OCI-LY7 (cell line): ENCODE measurements around the gene PDE10A. TPM values are rescaled to one million over a fixed set of nuclear protein-coding genes. Genes with fewer than 3 reads are reported as not detected.
"Not testable (repeated sequence)": the region's sequence is repeated elsewhere in the genome, so short reads cannot be mapped to it uniquely, and the experiment has no call there.

Source experiments
- BruUV-seq: library from RNA; stranded (reverse); fragments of 400-500 nt; replicated peaks from 2 replicates; lab custom pipeline; 2021; lab: Mats Ljungman, UMichigan
- CTCF ChIA-PET: fragments of 300-600 bp; sonication (Branson Sonifier 250); formaldehyde crosslinking; loops from one replicate; lab custom pipeline; 2022; ENCODE audit warnings: antibody characterized with exemption; ENCODE audit not compliant: unreplicated experiment; lab: Charles Lee
- POLR2A ChIA-PET: fragments of 300-600 bp; sonication (Branson Sonifier 250); formaldehyde crosslinking; loops from one replicate; lab custom pipeline; 2022; ENCODE audit warnings: antibody characterized with exemption; lab: Charles Lee
- DNase-seq: peaks from one replicate; pipeline ENCODE4 v3.0.0-alpha.2; 2015; ENCODE audit warnings: low spot score
- H2AFZ ChIP-seq: fragments of 200-600 bp; sonication (generic), shearing (Covaris generic); 2 replicates; pipeline ENCODE4 v1.6.1; 2014; ENCODE audit warnings: mild to moderate bottlenecking, antibody characterized with exemption, low read length, moderate library complexity
- H3K27ac ChIP-seq: fragments of 200-600 bp; sonication (generic); 2 replicates; pipeline ENCODE4 v1.5.1; 2014; ENCODE audit warnings: mixed run types, low read depth, mild to moderate bottlenecking, moderate library complexity, low read length, inconsistent platforms; ENCODE audit not compliant: poor library complexity, severe bottlenecking
- H3K36me3 ChIP-seq: fragments of 200-600 bp; sonication (generic); 2 replicates; pipeline ENCODE4 v1.6.1; 2014; ENCODE audit warnings: mild to moderate bottlenecking, antibody characterized with exemption, low read length, moderate library complexity, mixed read lengths; ENCODE audit not compliant: insufficient read depth
- H3K4me1 ChIP-seq: fragments of 200-600 bp; sonication (generic); 2 replicates; pipeline ENCODE4 v1.5.1; 2014; ENCODE audit warnings: mild to moderate bottlenecking, low read length; ENCODE audit not compliant: insufficient read depth, poor library complexity, severe bottlenecking
- H3K4me2 ChIP-seq: fragments of 200-600 bp; sonication (generic); 2 replicates; pipeline ENCODE4 v1.6.1; 2014; ENCODE audit warnings: mild to moderate bottlenecking, low read length
- H3K4me3 ChIP-seq: fragments of 200-600 bp; sonication (generic); 2 replicates; pipeline ENCODE4 v1.5.1; 2014; ENCODE audit warnings: mild to moderate bottlenecking, low read depth, low read length; ENCODE audit not compliant: poor library complexity, severe bottlenecking
- H3K79me2 ChIP-seq: fragments of 200-600 bp; sonication (generic); 2 replicates; pipeline ENCODE4 v1.6.1; 2016; ENCODE audit warnings: low read depth, mild to moderate bottlenecking, low read length, moderate library complexity, mixed read lengths; ENCODE audit not compliant: insufficient read depth
- H3K9me2 ChIP-seq: fragments of 200-600 bp; sonication (generic); 2 replicates; pipeline ENCODE4 v1.6.1; 2016; ENCODE audit warnings: mild to moderate bottlenecking, low read length, mixed read lengths; ENCODE audit not compliant: insufficient read depth
- H3K9me3 ChIP-seq: fragments of 200-600 bp; sonication (generic); 2 replicates; pipeline ENCODE4 v1.6.1; 2014; ENCODE audit warnings: mild to moderate bottlenecking, mixed run types, low read length, mixed read lengths
- H4K20me1 ChIP-seq: fragments of 200-600 bp; sonication (generic); 2 replicates; pipeline ENCODE4 v1.6.1; 2014; ENCODE audit warnings: mild to moderate bottlenecking, antibody characterized with exemption, low read length, moderate library complexity, mixed read lengths; ENCODE audit not compliant: insufficient read depth
- EZH2phosphoT487 ChIP-seq: fragments of 200-600 bp; sonication (generic); IDR thresholded peaks from 2 replicates; pipeline ENCODE4 v1.6.1; 2018; ENCODE audit warnings: low read depth, borderline replicate concordance, mild to moderate bottlenecking, mixed run types, antibody characterized with exemption, low read length, moderate library complexity, mixed read lengths
- intact Hi-C: fragments of 100-400 bp; cut with micrococcal nuclease; formaldehyde crosslinking; loops from one replicate; pipeline ENCODE4 v1.10.0; 2022; ENCODE audit not compliant: unreplicated experiment
- total RNA-seq, 2 experiments: library from RNA; depleted of rRNA in 1 of 2; stranded (reverse); fragments of >200 nt in 1 of 2; shearing (Covaris generic) in 1 of 2; gene quantifications; 2 replicates each; pipeline ENCODE4 v1.2.3, GENCODE V29; 2014 to 2022
- TF ChIP-seq, protein P1 (sequence below): fragments of 200-600 bp; sonication (generic); conservative IDR thresholded peaks from 2 replicates; pipeline ENCODE4 v1.5.1; 2014; ENCODE audit warnings: mild to moderate bottlenecking, antibody characterized with exemption, low read length, moderate library complexity, mixed read lengths

Gene PDE10A
- total RNA-seq, 2 experiments from 2014 or later, result not detected

DNA sequence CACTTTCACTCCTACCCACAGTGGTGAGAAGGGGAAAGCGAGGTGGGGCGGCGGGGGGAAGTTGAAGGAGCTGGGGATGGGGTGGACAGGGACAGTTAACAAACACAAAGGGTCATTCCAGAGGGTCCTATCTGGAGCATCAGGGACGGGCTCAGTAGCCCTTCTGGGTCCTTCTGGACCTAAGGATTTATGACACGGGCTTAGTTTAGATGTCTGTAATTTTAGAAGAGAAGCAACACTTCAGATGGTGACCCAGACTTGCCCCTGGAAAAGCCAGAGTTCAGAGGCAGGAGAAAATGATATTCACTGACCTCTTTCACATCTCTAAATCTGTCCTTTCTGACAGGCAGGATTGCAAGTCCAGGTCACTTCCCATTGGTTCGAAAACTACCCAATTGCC is 36.3 kb downstream of the PDE10A start:
- H3K4me2 ChIP-seq, result no peak overlapping the region
- H2AFZ ChIP-seq, result no peak overlapping the region
- H3K79me2 ChIP-seq, result no peaks in the 10 kb centered on the region
- no TSS peak for BruUV-seq
- H3K36me3 ChIP-seq, result no peaks in the 10 kb centered on the region
- no peaks in the 10 kb centered on the region for H4K20me1 ChIP-seq
- H3K4me3 ChIP-seq, result no peak overlapping the region
- CTCF ChIA-PET, result no interaction called here
- intact Hi-C loops, result no loop called here
- TF ChIP-seq, protein P1, sequence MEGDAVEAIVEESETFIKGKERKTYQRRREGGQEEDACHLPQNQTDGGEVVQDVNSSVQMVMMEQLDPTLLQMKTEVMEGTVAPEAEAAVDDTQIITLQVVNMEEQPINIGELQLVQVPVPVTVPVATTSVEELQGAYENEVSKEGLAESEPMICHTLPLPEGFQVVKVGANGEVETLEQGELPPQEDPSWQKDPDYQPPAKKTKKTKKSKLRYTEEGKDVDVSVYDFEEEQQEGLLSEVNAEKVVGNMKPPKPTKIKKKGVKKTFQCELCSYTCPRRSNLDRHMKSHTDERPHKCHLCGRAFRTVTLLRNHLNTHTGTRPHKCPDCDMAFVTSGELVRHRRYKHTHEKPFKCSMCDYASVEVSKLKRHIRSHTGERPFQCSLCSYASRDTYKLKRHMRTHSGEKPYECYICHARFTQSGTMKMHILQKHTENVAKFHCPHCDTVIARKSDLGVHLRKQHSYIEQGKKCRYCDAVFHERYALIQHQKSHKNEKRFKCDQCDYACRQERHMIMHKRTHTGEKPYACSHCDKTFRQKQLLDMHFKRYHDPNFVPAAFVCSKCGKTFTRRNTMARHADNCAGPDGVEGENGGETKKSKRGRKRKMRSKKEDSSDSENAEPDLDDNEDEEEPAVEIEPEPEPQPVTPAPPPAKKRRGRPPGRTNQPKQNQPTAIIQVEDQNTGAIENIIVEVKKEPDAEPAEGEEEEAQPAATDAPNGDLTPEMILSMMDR, result no peak
- TF ChIP-seq EZH2phosphoT487, result no peak
- POLR2A ChIA-PET, result interaction anchor here (0.6 kb wide), 1 partner anchor 536 kb away, joined by 3 read pairs; no protein-coding TSS in a partner anchor
- no peaks in the 10 kb centered on the region for H3K9me3 ChIP-seq
- H3K27ac ChIP-seq, result no peak overlapping the region
- H3K4me1 ChIP-seq, result no peaks in the 10 kb centered on the region
- no peaks in the 10 kb centered on the region for H3K9me2 ChIP-seq
- no peak for DNase-seq

DNA sequence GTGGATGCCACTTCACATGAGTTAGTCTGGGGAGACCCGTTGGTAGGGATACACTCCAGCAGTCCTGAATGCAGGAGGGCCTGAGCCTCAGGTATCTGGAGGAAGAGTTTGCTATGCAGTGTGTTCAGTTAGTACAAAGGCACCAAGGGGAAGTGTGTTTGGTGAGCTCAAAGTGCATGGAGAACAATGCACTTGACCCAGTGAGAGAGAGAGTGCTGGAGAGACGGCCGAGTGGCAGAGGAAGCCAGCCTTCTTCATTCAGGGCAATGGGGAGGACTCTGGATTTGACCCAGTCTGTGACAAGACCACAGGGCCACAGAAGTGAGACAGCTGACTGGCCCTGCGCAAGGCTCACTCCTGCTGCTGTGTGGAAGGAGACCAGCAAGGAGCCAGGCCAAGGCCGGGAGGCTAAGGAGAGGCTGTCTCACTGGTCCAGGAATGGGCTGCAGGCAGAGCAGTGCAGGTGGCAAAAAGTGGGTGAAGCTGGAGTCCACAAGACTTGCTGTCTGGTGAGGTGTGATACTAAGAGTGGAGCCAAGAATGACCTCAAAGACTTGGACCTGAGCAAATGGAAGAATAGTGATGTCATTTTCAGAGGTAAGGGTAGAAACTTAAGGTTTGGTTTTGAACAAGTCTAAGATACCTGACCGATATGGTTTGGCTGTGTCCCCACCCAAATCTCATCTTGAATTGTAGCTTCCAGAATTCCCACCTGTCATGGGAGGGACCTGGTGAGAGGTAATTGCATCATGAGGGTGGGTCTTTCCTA is 38.0 kb downstream of the PDE10A start:
- Histone ChIP-seq H3K4me1 (no peaks in the 10 kb centered on the region), H3K79me2 (no peaks in the 10 kb centered on the region), H3K4me3 (no peak overlapping the region), H3K9me2 (no peaks in the 10 kb centered on the region), H2AFZ (no peak overlapping the region), H3K9me3 (no peaks in the 10 kb centered on the region), H3K27ac (no peak overlapping the region), H3K36me3 (no peaks in the 10 kb centered on the region), H4K20me1 (no peaks in the 10 kb centered on the region), H3K4me2 (no peak overlapping the region)
- DNase-seq, result no peak
- intact Hi-C loops, result no loop called here
- ChIA-PET CTCF (no interaction called here), POLR2A (no interaction called here)
- no peak for TF ChIP-seq EZH2phosphoT487
- TF ChIP-seq, protein P1, result no peak
- no TSS peak for BruUV-seq

DNA sequence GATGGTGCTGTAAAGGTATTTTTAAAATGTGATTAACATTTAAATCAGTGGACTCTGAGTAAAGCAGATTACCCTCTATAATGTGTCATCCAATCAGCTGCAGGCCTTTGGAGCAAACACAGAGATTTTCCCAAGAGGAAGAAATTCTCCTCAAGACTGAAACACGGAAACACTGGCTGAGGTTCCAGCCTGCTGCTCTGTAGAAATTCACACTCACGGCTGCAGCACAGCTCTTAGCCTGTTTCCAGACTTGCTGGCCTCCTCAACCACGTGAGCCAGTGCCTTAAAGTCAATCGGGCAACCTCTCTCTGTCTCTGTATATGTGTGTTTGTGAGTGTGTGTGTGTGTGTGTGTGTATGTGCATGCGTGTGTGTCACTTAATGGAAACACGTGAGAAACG is 41.1 kb downstream of the PDE10A start:
- Histone ChIP-seq H3K36me3 (no peaks in the 10 kb centered on the region), H4K20me1 (no peaks in the 10 kb centered on the region), H3K4me3 (no peak overlapping the region), H3K27ac (no peak overlapping the region), H3K9me3 (peaks cover 5% of the 10 kb centered on the region; the same call in 1 of the 2 replicates), H3K4me2 (no peak overlapping the region), H3K4me1 (no peaks in the 10 kb centered on the region), H3K9me2 (no peaks in the 10 kb centered on the region), H3K79me2 (no peaks in the 10 kb centered on the region), H2AFZ (no peak overlapping the region)
- intact Hi-C loops, result no loop called here
- POLR2A ChIA-PET, result interaction anchor here (1.5 kb wide), 1 partner anchor 18 kb away, joined by 3 read pairs; no protein-coding TSS in a partner anchor
- CTCF ChIA-PET, result no interaction called here
- no TSS peak for BruUV-seq
- no peak for DNase-seq
- TF ChIP-seq, protein P1, result no peak
- no peak for TF ChIP-seq EZH2phosphoT487

DNA sequence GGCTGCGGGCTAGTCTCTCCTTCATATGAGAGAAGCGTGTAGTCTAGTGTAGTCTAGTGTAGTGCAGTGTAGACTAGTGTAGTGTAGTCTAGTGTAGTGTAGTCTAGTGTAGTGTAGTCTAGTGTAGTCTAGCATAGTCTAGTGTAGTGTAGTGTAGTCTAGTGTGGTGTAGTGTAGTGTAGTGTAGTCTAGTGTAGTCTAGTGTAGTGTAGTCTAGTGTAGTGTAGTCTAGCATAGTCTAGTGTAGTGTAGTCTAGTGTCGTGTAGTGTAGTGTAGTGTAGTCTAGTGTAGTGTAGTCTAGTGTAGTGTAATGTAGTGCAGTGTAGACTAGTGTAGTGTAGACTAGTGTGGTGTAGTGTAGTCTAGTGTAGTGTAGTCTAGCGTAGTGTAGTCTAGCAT is 44.1 kb downstream of the PDE10A start:
- H3K9me3 ChIP-seq, H2AFZ ChIP-seq, BruUV-seq, H4K20me1 ChIP-seq, POLR2A ChIA-PET, H3K9me2 ChIP-seq, DNase-seq, CTCF ChIA-PET, H3K4me3 ChIP-seq, H3K4me2 ChIP-seq, intact Hi-C loops, H3K4me1 ChIP-seq, H3K27ac ChIP-seq, H3K36me3 ChIP-seq, H3K79me2 ChIP-seq: not testable (repeated sequence)
